ENCODE data around the gene SOX18. TPM values are rescaled to one million over a fixed set of nuclear protein-coding genes. Genes with fewer than 3 reads are reported as not detected.

SOX18 gene
- total and polyA plus RNA-seq, 2 of the 13 experiments (the other 11 are each of a cell fraction or from before 2014, with no cell fraction given), result 1.6 to 1.9 TPM

DNA sequence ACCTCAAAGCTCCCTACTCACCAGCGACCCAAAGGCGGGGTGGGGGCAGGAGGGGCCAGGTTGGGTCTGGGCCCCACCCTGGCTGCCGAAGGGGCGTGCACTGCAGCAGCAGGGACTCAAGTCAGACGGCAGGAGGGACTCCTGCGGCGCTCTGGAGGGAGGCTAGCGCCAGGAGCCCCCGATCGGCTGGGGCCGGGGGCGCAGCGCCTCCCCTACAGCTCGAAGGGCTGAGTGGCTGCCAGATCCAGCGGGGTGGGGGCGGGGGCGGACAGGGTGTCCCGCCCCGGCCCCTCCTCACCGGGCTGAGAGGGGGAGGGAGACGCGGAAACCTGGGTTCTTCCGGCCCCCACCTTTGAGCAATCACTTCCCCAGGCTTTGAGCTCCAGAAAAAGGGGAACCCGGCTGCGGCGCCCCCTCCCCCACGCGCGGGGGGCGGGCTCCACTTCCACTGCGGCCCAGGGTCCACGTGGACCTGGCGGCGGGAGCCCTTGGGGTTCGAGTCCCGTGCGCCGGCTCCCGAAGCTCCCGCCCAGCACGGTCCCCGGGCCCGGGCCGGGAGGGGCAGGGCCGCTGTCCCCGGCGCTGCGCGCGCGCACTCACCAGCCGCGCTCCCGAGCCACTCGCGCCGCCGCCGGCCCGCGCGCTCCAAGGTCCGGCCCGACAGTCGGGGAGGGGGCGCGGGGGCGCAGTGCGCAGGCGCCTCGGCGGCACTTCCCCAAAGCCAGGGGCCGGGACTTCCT, 30.0 kb upstream of the SOX18 start, which contains the start of gene RGS19 (continued):
- TF ChIP-seq THYN1 (CRISPR knock-in tag; IDR thresholded peaks at IDR 0.05; ENCODE audit: borderline replicate concordance, low read depth) (no peak), BRD4 (CRISPR knock-in tag; IDR thresholded peaks at IDR 0.05) (peak; percentile 52), ZNF691 (CRISPR knock-in tag; IDR thresholded peaks at IDR 0.05; ENCODE audit: borderline replicate concordance, low read depth) (peak; percentile 31; the same call in 1 of the 2 replicates), ZSCAN31 (CRISPR knock-in tag; IDR thresholded peaks at IDR 0.05; ENCODE audit: low read depth) (no peak), PHB2 (IDR thresholded peaks at IDR 0.05; ENCODE audit: partially characterized antibody) (no peak), ETV5 (CRISPR knock-in tag; IDR thresholded peaks at IDR 0.05; ENCODE audit: borderline replicate concordance) (peak; percentile 71), ELF1 (CRISPR knock-in tag; IDR thresholded peaks at IDR 0.05) (peak; percentile 59), HNRNPLL (IDR thresholded peaks at IDR 0.05; ENCODE audit: low read depth, low read length, poor library complexity, severe bottlenecking) (peak; percentile 36), JUND (CRISPR knock-in tag; IDR thresholded peaks at IDR 0.05) (no peak), HOXA9 (CRISPR knock-in tag; IDR thresholded peaks at IDR 0.05; ENCODE audit: borderline replicate concordance) (no peak), IRX3 (CRISPR knock-in tag; IDR thresholded peaks at IDR 0.05; ENCODE audit: borderline replicate concordance, low read depth) (no peak), RERE (CRISPR knock-in tag; IDR thresholded peaks at IDR 0.05; ENCODE audit: low read depth) (no peak), STAG1 (CRISPR knock-in tag; IDR thresholded peaks at IDR 0.05) (no peak), ZNF703 (CRISPR knock-in tag; IDR thresholded peaks at IDR 0.05; ENCODE audit: borderline replicate concordance) (no peak), ESRRA (CRISPR knock-in tag; IDR thresholded peaks at IDR 0.05; ENCODE audit: low read depth) (no peak), ISX (CRISPR knock-in tag; conservative IDR thresholded peaks at IDR 0.05) (no peak), SP140L (CRISPR knock-in tag; IDR thresholded peaks at IDR 0.05; ENCODE audit: borderline replicate concordance) (no peak), ARNT2 (CRISPR knock-in tag; IDR thresholded peaks at IDR 0.05; ENCODE audit: low read depth) (0 out of 2 replicates have a peak, but pooled peaks have one; percentile 12)
- TF ChIP-seq, protein P1, sequence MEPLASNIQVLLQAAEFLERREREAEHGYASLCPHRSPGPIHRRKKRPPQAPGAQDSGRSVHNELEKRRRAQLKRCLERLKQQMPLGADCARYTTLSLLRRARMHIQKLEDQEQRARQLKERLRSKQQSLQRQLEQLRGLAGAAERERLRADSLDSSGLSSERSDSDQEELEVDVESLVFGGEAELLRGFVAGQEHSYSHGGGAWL (CRISPR knock-in tag; IDR thresholded peaks at IDR 0.05), result peak; percentile 80; the same call in 1 of the 2 replicates
- TF ChIP-seq, protein P2, sequence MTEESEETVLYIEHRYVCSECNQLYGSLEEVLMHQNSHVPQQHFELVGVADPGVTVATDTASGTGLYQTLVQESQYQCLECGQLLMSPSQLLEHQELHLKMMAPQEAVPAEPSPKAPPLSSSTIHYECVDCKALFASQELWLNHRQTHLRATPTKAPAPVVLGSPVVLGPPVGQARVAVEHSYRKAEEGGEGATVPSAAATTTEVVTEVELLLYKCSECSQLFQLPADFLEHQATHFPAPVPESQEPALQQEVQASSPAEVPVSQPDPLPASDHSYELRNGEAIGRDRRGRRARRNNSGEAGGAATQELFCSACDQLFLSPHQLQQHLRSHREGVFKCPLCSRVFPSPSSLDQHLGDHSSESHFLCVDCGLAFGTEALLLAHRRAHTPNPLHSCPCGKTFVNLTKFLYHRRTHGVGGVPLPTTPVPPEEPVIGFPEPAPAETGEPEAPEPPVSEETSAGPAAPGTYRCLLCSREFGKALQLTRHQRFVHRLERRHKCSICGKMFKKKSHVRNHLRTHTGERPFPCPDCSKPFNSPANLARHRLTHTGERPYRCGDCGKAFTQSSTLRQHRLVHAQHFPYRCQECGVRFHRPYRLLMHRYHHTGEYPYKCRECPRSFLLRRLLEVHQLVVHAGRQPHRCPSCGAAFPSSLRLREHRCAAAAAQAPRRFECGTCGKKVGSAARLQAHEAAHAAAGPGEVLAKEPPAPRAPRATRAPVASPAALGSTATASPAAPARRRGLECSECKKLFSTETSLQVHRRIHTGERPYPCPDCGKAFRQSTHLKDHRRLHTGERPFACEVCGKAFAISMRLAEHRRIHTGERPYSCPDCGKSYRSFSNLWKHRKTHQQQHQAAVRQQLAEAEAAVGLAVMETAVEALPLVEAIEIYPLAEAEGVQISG (CRISPR knock-in tag; IDR thresholded peaks at IDR 0.05), result 0 out of 2 replicates have a peak, but pooled peaks have one; percentile 22

Measured in HepG2 (cell line).